Urinary bladder (tissue), 4 donors: Measurements from ENCODE around the gene DCN. TPM values are rescaled to one million over a fixed set of nuclear protein-coding genes. Genes with fewer than 3 reads are reported as not detected.
A peak's percentile ranks its signal among the peaks of the same experiment; 100 is the strongest.

Experiments
- DNase-seq: peaks from one replicate; pipeline ENCODE4 v3.0.0-alpha.2; 2015; ENCODE audit errors: extremely low spot score
- H3K27ac ChIP-seq: one replicate; pipeline ENCODE4 v1.5.1; 2013; ENCODE audit warnings: low read depth, mild to moderate bottlenecking, moderate library complexity
- H3K36me3 ChIP-seq: one replicate; pipeline ENCODE4 v1.6.1; 2013; ENCODE audit warnings: mild to moderate bottlenecking, moderate library complexity; ENCODE audit not compliant: insufficient read depth
- H3K4me1 ChIP-seq: one replicate; pipeline ENCODE4 v1.6.1; 2013; ENCODE audit warnings: mild to moderate bottlenecking, moderate library complexity; ENCODE audit not compliant: insufficient read depth
- H3K4me3 ChIP-seq: one replicate; pipeline ENCODE4 v1.5.1; 2013; ENCODE audit warnings: low read depth, low read length
- WGBS: extraction: QIAGEN DNeasy Blood & Tissue Kit; methylation state at CpG from one replicate; pipeline ENCODE4 v1.1.7; 2013; 5-methylcytosine and 5-hydroxymethylcytosine counted together
- polyA plus RNA-seq: library from polyadenylated mRNA; stranded (reverse); fragments of 200-250 nt; gene quantifications from one replicate; pipeline ENCODE4 v1.2.3, GENCODE V29; 2013
- total RNA-seq: library from RNA; depleted of rRNA; stranded (reverse); fragments of >200 nt; gene quantifications from one replicate; pipeline ENCODE4 v1.2.3, GENCODE V29; 2014
- donor health status: healthy with polysubstance abuse.
- donor health status: healthy.

DCN gene
- total and polyA plus RNA-seq, 2 donors: 2,925 to 3,503 TPM

GRCh38 chr12:91111366-91112325 lies 71.0 kb downstream of the DCN start, which contains the start of gene LUM:
Gene LUM, minus strand, starts transcription at chr12:91111494. Its CDS starts 2,515 bp downstream, at chr12:91108979.
- H3K4me1 ChIP-seq: no peaks in the 10 kb centered on the region
- WGBS: 31% methylated on average over 7 of the region's 7 CpGs
- peak within 1 kb of the TSS; percentile 46 for H3K4me3 ChIP-seq
- H3K27ac ChIP-seq: peak within 1 kb of the TSS; percentile 18
- peak; percentile 35 for DNase-seq
- no peaks in the 10 kb centered on the region for H3K36me3 ChIP-seq

GRCh38 chr12:91110311-91110924 lies 72.2 kb downstream of the DCN start:
- Histone ChIP-seq H3K27ac (no peak overlapping the region), H3K4me1 (no peaks in the 10 kb centered on the region), H3K36me3 (no peaks in the 10 kb centered on the region), H3K4me3 (no peak overlapping the region)
- 49% methylated on average over 5 of the region's 5 CpGs for WGBS
- no peak for DNase-seq

DNA sequence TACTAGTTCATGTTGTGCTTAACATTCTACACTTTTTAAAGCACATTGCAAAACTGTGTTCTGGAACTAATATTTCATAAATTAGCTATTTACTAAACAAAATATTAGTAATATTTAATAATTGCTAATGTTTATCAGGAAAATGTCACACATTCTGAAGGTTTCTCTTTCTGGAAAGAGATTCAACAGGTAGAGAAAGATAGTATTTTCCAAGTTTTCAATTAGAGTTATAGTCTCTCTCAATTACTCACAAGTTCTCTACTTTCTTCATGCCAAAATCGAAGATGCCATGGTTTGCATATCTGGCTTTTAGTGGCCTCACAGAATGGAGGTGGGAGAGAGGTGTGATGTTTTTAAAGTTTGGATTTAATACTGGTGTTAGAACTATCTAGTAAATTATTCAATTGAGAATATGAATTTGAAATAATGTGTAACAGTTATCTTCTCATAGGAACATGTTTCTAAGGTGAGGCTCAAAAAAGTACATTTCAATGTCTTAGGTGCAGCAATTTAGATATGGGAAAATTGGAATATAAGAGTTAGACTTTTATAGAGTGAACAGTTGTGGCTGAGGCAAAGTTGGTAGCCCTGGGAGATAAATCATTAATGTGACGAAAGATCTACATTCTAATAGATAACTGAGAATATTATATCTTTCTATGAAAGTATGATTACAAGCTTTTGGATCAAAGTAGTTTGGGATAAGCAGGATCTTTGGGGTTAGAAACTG lies 72.9 kb downstream of the DCN start:
- 63% methylated on average over 2 of the region's 2 CpGs for WGBS
- no peaks in the 10 kb centered on the region for H3K36me3 ChIP-seq
- no peak for DNase-seq
- peak overlapping the region; percentile 40 for H3K4me3 ChIP-seq
- no peaks in the 10 kb centered on the region for H3K4me1 ChIP-seq
- H3K27ac ChIP-seq: no peak overlapping the region

DNA sequence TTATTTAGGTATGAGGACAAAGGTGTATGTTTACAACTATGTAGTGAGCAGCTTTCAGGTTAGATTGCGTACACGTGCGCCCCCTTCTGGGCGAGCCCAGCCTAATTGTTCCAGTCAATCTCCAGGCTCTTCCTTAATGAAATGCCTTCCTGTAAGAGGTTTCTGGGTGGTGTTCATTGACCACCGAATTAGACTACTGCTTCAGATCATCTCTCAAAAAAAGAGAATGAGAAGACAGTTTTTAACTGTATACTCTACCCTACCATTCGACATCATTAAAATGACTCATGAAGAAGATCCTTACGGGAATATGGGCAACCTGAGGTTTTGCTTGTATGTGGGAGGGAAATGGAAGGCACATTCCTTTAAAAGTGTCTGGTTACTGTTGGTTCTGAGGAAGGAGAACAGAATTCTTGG lies 73.5 kb downstream of the DCN start:
- no peak overlapping the region for H3K27ac ChIP-seq
- DNase-seq: no peak
- H3K4me3 ChIP-seq: peak overlapping the region; percentile 23
- no peaks in the 10 kb centered on the region for H3K36me3 ChIP-seq
- no peaks in the 10 kb centered on the region for H3K4me1 ChIP-seq
- 33% methylated on average over 7 of the region's 7 CpGs for WGBS

DNA sequence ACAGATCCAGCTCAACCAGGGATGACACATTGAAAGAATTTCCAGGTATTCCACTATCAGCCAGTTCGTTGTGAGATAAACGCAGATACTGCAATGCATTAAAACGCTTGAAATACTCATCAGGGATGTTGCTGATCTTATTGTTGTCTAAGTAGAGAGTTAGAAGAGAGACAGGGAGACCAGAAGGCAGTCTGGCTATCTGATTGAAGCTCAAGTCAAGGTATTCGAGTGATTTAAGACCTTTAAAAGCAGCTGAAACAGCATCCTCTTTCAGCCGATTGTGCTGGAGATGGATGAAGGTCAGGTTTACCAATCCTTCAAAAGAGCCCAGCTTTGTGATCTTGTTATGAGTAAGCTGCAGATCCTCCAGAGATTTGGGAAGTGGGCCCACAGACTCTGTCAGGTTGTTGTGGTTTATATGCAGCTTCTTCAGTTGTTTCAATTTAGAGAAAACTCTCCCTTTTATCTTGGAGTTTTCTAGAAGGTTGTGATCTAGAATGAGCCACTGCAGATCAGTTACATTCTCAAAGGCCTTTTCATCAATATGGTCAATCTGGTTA lies 74.3 kb downstream of the DCN start:
- Histone ChIP-seq H3K4me1 (no peaks in the 10 kb centered on the region), H3K4me3 (no peak overlapping the region), H3K27ac (peak overlapping the region; percentile 50), H3K36me3 (no peaks in the 10 kb centered on the region)
- 68% methylated on average over 5 of the region's 5 CpGs for WGBS
- DNase-seq: no peak

GRCh38 chr12:91106283-91106682 lies 76.3 kb downstream of the DCN start:
- H3K27ac ChIP-seq: peak overlapping the region; percentile 73
- no peak for DNase-seq
- no peaks in the 10 kb centered on the region for H3K4me1 ChIP-seq
- H3K4me3 ChIP-seq: peak overlapping the region; percentile 2
- no peaks in the 10 kb centered on the region for H3K36me3 ChIP-seq

DNA sequence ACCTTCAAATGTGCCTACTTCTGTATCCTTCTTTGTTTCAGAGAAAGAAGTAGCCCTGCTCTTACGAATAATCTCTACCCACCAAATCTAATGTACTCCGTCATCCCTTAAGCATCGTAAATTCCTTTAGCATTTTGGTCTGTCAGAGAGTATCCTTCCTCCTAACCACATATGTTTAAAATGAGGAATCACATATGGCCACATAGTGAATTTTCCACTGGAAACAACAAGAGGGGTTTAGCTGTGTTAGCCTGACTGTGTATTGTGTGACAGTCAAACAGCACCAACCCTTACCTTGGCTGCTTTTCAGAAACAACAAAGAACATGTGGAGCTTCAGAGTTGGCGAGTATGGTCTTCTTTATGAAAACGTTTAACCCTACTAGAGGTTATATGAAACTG lies 76.8 kb downstream of the DCN start:
- no peaks in the 10 kb centered on the region for H3K4me1 ChIP-seq
- WGBS: 50% methylated on average over 5 of the region's 5 CpGs
- no peaks in the 10 kb centered on the region for H3K36me3 ChIP-seq
- H3K4me3 ChIP-seq: peak overlapping the region; percentile 15
- DNase-seq: no peak
- H3K27ac ChIP-seq: peak overlapping the region; percentile 16

- DNase-seq: no peak
- no peaks in the 10 kb centered on the region for H3K36me3 ChIP-seq
- H3K4me1 ChIP-seq: no peaks in the 10 kb centered on the region
- WGBS: 70% methylated on average over 1 of the region's 1 CpG
- no peak overlapping the region for H3K4me3 ChIP-seq
- H3K27ac ChIP-seq: no peak overlapping the region
Observed at GRCh38 chr12:91104812-91105466, 77.7 kb downstream of the DCN start.

GRCh38 chr12:91103624-91104023 lies 79.0 kb downstream of the DCN start:
- H3K36me3 ChIP-seq: no peaks in the 10 kb centered on the region
- H3K4me3 ChIP-seq: no peak overlapping the region
- no peaks in the 10 kb centered on the region for H3K4me1 ChIP-seq
- WGBS: 42% methylated on average over 1 of the region's 1 CpG
- no peak overlapping the region for H3K27ac ChIP-seq
- no peak for DNase-seq

- no peak overlapping the region for H3K27ac ChIP-seq
- no peak for DNase-seq
- no peaks in the 10 kb centered on the region for H3K36me3 ChIP-seq
- no peaks in the 10 kb centered on the region for H3K4me1 ChIP-seq
- H3K4me3 ChIP-seq: no peak overlapping the region
Observed at GRCh38 chr12:91103101-91103500, 79.5 kb downstream of the DCN start.

DNA sequence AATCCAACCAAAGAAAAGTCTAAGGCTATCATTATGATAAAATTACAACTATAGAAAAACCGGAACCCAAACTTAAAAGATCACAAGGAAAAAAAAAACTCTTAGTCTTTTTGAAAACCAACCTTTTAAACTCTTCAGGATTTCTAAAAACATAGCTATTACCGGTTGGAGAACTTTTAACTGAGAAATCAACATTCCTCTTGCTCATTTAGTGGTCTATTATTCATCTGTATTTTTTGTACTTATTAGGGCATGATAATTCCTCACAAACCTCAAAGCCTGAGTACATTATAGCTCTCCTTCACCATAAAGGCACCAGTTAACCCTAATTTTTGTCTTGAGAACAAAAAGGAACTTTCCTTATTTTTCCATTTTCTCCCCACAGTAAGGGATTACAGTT lies 81.7 kb downstream of the DCN start:
- no peaks in the 10 kb centered on the region for H3K36me3 ChIP-seq
- H3K4me1 ChIP-seq: no peaks in the 10 kb centered on the region
- no peak for DNase-seq
- H3K27ac ChIP-seq: no peak overlapping the region
- 70% methylated on average over 2 of the region's 2 CpGs for WGBS
- no peak overlapping the region for H3K4me3 ChIP-seq

- Histone ChIP-seq H3K4me3 (no peak overlapping the region), H3K27ac (no peak overlapping the region), H3K4me1 (no peaks in the 10 kb centered on the region), H3K36me3 (no peaks in the 10 kb centered on the region)
- no peak for DNase-seq
- WGBS: 30% methylated on average over 2 of the region's 2 CpGs
Observed at GRCh38 chr12:91099836-91100235, 82.8 kb downstream of the DCN start.

- Histone ChIP-seq H3K4me3 (no peak overlapping the region), H3K4me1 (no peaks in the 10 kb centered on the region), H3K27ac (no peak overlapping the region), H3K36me3 (no peaks in the 10 kb centered on the region)
- DNase-seq: no peak
- WGBS: 20% methylated on average over 2 of the region's 2 CpGs
Observed at GRCh38 chr12:91099341-91099740, 83.3 kb downstream of the DCN start.
